ENCODE data around the gene CPED1. TPM values are rescaled to one million over a fixed set of nuclear protein-coding genes. Genes with fewer than 3 reads are reported as not detected.

Gene CPED1
- total RNA-seq, 1 experiment from 2014 or later = 1.8 TPM

DNA sequence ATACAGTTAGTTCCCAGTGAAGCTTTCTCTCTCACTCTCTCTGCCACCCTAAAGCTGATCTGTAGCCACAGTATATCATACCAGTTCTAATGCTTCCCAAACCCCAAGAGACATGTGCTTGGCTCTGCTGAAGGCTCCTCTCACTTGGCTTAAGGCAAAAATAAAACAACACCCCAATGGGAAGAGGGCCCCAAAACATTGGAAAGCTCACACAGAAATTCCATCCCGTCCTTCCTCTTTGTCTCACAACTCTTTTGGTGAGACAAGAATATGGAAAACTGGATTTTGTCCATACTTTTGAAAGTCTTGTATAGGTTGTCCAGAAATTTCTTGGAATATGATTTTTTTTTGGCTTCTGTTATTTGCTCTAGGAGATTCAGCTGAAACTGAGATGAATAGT is 284.2 kb downstream of the CPED1 start:
- DNase-seq (no peak), ATAC-seq (no peak)
- Histone ChIP-seq H3K9ac (ENCODE audit: low read length) (no peak overlapping the region), H3K9me3 (ENCODE audit: low read length) (no peaks in the 10 kb centered on the region), H3K9me2 (replicated peaks; ENCODE audit: low read length) (no peaks in the 10 kb centered on the region), H3K79me2 (ENCODE audit: low read length) (no peaks in the 10 kb centered on the region), H3K4me3 (ENCODE audit: low read length) (no peak overlapping the region), H3K36me3 (ENCODE audit: low read depth, low read length) (no peaks in the 10 kb centered on the region), H2AFZ (ENCODE audit: low read length) (no peak overlapping the region), H3K27me3 (ENCODE audit: low read length) (no peaks in the 10 kb centered on the region), H3K27ac (ENCODE audit: low read length) (no peak overlapping the region), H4K20me1 (ENCODE audit: low read length) (no peaks in the 10 kb centered on the region), H3K4me1 (ENCODE audit: insufficient read depth, low read length) (no peaks in the 10 kb centered on the region), H3K4me2 (ENCODE audit: low read length) (no peak overlapping the region), H3F3A (ENCODE audit: low read length, unreplicated experiment) (no peaks in the 10 kb centered on the region)
- no peak for TF ChIP-seq EZH2 (IDR thresholded peaks at IDR 0.05; ENCODE audit: low read length, unreplicated experiment)
- TF ChIP-seq, protein P1, sequence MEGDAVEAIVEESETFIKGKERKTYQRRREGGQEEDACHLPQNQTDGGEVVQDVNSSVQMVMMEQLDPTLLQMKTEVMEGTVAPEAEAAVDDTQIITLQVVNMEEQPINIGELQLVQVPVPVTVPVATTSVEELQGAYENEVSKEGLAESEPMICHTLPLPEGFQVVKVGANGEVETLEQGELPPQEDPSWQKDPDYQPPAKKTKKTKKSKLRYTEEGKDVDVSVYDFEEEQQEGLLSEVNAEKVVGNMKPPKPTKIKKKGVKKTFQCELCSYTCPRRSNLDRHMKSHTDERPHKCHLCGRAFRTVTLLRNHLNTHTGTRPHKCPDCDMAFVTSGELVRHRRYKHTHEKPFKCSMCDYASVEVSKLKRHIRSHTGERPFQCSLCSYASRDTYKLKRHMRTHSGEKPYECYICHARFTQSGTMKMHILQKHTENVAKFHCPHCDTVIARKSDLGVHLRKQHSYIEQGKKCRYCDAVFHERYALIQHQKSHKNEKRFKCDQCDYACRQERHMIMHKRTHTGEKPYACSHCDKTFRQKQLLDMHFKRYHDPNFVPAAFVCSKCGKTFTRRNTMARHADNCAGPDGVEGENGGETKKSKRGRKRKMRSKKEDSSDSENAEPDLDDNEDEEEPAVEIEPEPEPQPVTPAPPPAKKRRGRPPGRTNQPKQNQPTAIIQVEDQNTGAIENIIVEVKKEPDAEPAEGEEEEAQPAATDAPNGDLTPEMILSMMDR (conservative IDR thresholded peaks at IDR 0.05; ENCODE audit: low read depth, low read length) = no peak
- no peak for TF ChIP-seq EZH2phosphoT487 (IDR thresholded peaks at IDR 0.05; ENCODE audit: borderline replicate concordance, low read length)
- ChIA-PET POLR2A (ENCODE audit: unreplicated experiment) (no interaction called here), CTCF (no interaction called here)
- intact Hi-C loops (cut with micrococcal nuclease) = loop anchor here (10.0 kb wide), 1 partner anchor 62 kb away; no protein-coding TSS in a partner anchor
- BruUV-seq (replicated peaks) = no TSS peak

DNA sequence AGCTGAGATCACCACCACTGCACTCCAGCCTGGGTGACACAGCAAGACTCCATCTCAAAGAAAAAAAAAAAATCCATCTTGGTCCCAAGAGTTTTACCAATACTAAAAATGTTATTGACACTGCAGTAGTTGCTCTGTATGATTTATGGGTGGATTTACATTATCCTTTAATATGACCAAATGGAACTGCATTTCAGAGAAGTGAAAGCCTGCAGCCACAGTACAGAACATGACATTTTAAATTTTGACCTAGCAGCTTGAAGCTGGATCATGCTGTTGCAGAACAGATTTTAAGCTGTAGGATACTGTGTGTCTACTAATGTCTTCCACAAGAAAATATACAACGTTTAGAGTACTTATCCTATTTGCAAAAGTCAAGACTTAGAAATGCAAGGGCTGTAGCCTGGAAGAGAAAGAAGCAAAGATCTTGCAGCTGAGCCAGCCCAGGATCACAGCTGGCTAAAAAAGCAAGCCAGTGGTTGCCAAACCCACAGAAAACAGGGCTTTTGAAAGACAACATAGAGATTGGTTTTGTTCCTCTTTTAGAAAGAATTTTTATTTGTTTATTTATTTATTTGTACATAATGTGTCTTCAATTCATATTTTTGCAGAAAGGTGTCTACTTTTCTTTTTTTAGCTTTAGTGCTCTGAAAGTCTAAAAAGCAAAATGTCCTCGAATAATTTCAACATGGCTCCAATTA is 285.1 kb downstream of the CPED1 start:
- Histone ChIP-seq H4K20me1 (ENCODE audit: low read length) (no peaks in the 10 kb centered on the region), H3K36me3 (ENCODE audit: low read depth, low read length) (no peaks in the 10 kb centered on the region), H3K9ac (ENCODE audit: low read length) (no peak overlapping the region), H3F3A (ENCODE audit: low read length, unreplicated experiment) (no peaks in the 10 kb centered on the region), H3K9me2 (replicated peaks; ENCODE audit: low read length) (no peaks in the 10 kb centered on the region), H3K79me2 (ENCODE audit: low read length) (no peaks in the 10 kb centered on the region), H3K27ac (ENCODE audit: low read length) (no peak overlapping the region), H3K4me2 (ENCODE audit: low read length) (no peak overlapping the region), H3K27me3 (ENCODE audit: low read length) (no peaks in the 10 kb centered on the region), H3K4me1 (ENCODE audit: insufficient read depth, low read length) (peaks cover 5% of the 10 kb centered on the region), H3K4me3 (ENCODE audit: low read length) (no peak overlapping the region), H2AFZ (ENCODE audit: low read length) (no peak overlapping the region), H3K9me3 (ENCODE audit: low read length) (no peaks in the 10 kb centered on the region)
- ChIA-PET CTCF (no interaction called here), POLR2A (ENCODE audit: unreplicated experiment) (no interaction called here)
- BruUV-seq (replicated peaks) = no TSS peak
- TF ChIP-seq EZH2phosphoT487 (IDR thresholded peaks at IDR 0.05; ENCODE audit: borderline replicate concordance, low read length) (no peak), EZH2 (IDR thresholded peaks at IDR 0.05; ENCODE audit: low read length, unreplicated experiment) (no peak)
- TF ChIP-seq, protein P1 (conservative IDR thresholded peaks at IDR 0.05; ENCODE audit: low read depth, low read length) = no peak
- DNase-seq (no peak), ATAC-seq (no peak)
- intact Hi-C loops (cut with micrococcal nuclease) = loop anchor here (10.0 kb wide), 1 partner anchor 61 kb away; no protein-coding TSS in a partner anchor

DNA sequence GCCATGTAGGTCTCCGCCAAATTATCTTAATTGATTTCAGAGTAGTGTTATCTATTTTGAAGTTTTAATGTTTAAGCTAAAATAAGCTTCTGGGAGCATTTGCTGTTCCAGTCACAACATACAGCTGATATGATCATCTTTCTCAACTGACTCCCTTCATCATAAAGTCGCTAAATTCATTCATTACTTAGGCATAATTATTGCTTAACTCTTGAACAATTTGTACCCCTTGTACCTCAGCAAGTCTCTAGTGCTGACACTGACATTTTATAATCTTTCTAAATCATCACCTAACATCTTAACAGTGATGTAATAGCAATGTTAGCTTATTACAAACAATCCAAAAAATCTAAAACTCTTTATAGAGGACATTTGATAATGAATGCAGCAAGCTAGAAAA is 286.0 kb downstream of the CPED1 start:
- no peaks in the 10 kb centered on the region for H3K27me3 ChIP-seq (ENCODE audit: low read length)
- no peaks in the 10 kb centered on the region for H3K36me3 ChIP-seq (ENCODE audit: low read depth, low read length)
- H3K4me3 ChIP-seq (ENCODE audit: low read length) = no peak overlapping the region
- H3K9me3 ChIP-seq (ENCODE audit: low read length) = no peaks in the 10 kb centered on the region
- intact Hi-C loops (cut with micrococcal nuclease) = loop anchor here (10.0 kb wide), 1 partner anchor 60 kb away; no protein-coding TSS in a partner anchor
- no peak for DNase-seq
- BruUV-seq (replicated peaks) = no TSS peak
- no peaks in the 10 kb centered on the region for H3K79me2 ChIP-seq (ENCODE audit: low read length)
- no peak for TF ChIP-seq EZH2phosphoT487 (IDR thresholded peaks at IDR 0.05; ENCODE audit: borderline replicate concordance, low read length)
- TF ChIP-seq EZH2 (IDR thresholded peaks at IDR 0.05; ENCODE audit: low read length, unreplicated experiment) = no peak
- TF ChIP-seq, protein P1 (conservative IDR thresholded peaks at IDR 0.05; ENCODE audit: low read depth, low read length) = no peak
- no peak overlapping the region for H3K27ac ChIP-seq (ENCODE audit: low read length)
- CTCF ChIA-PET = no interaction called here
- no peaks in the 10 kb centered on the region for H4K20me1 ChIP-seq (ENCODE audit: low read length)
- ATAC-seq = no peak
- no peak overlapping the region for H3K9ac ChIP-seq (ENCODE audit: low read length)
- no peak overlapping the region for H2AFZ ChIP-seq (ENCODE audit: low read length)
- H3K9me2 ChIP-seq (replicated peaks; ENCODE audit: low read length) = no peaks in the 10 kb centered on the region
- POLR2A ChIA-PET (ENCODE audit: unreplicated experiment) = no interaction called here
- H3F3A ChIP-seq (ENCODE audit: low read length, unreplicated experiment) = no peaks in the 10 kb centered on the region
- peaks cover 7% of the 10 kb centered on the region for H3K4me1 ChIP-seq (ENCODE audit: insufficient read depth, low read length)
- H3K4me2 ChIP-seq (ENCODE audit: low read length) = no peak overlapping the region

All from PC-3 (cell line).